ENCODE results near the gene PPP4C. TPM values are rescaled to one million over a fixed set of nuclear protein-coding genes. Genes with fewer than 3 reads are reported as not detected.
"Not testable (repeated sequence)": the region's sequence is repeated elsewhere in the genome, so short reads cannot be mapped to it uniquely, and the experiment has no call there.

Gene PPP4C
- total RNA-seq, 1 donor from 2014 or later = 90.5 TPM

- FAIRE-seq (no peak), DNase-seq (ENCODE audit: low spot score in 2 of 2) (peak; percentile 54 to 62)
Observed at GRCh38 chr16:30095166-30096078, 19.6 kb downstream of the PPP4C start.

- DNase-seq (ENCODE audit: low spot score in 2 of 2) (peak; percentile 99 to 100), FAIRE-seq (no peak)
Observed at GRCh38 chr16:30096105-30096861, 20.5 kb downstream of the PPP4C start, which contains the start of gene YPEL3. Gene YPEL3, minus strand, starts transcription at chr16:30096213. Its CDS starts 731 bp downstream, at chr16:30095482.

GRCh38 chr16:30096862-30097563 is 21.2 kb downstream of the PPP4C start:
- FAIRE-seq (no peak), DNase-seq (ENCODE audit: low spot score in 2 of 2) (no peak)

GRCh38 chr16:30104090-30104489 is 28.3 kb downstream of the PPP4C start:
- DNase-seq (ENCODE audit: low spot score in 2 of 2) (no peak), FAIRE-seq (no peak)

GRCh38 chr16:30104492-30104891 is 28.7 kb downstream of the PPP4C start:
- FAIRE-seq (no peak), DNase-seq (ENCODE audit: low spot score in 2 of 2) (no peak)

GRCh38 chr16:30108059-30108850 is 32.5 kb downstream of the PPP4C start:
- DNase-seq (ENCODE audit: low spot score in 2 of 2) = no peak
- FAIRE-seq = no peak

- DNase-seq (ENCODE audit: low spot score in 2 of 2) (no peak), FAIRE-seq (no peak)
Observed at GRCh38 chr16:30110661-30111060, 34.9 kb downstream of the PPP4C start.

- no peak for FAIRE-seq
- DNase-seq (ENCODE audit: low spot score in 2 of 2) = peak in 1 of 2 donors; percentile 73
Observed at GRCh38 chr16:30112197-30113030, 36.6 kb downstream of the PPP4C start.

GRCh38 chr16:30113031-30113710 is 37.4 kb downstream of the PPP4C start, which contains the start of gene GDPD3:
Gene GDPD3, minus strand, starts transcription at chr16:30113537. Its CDS starts 59 bp downstream, at chr16:30113478.
- FAIRE-seq = no peak
- no peak for DNase-seq (ENCODE audit: low spot score in 2 of 2)

GRCh38 chr16:30113711-30114333 is 38.0 kb downstream of the PPP4C start:
- FAIRE-seq = no peak
- DNase-seq (ENCODE audit: low spot score in 2 of 2) = no peak

- no peak for DNase-seq (ENCODE audit: low spot score in 2 of 2)
- FAIRE-seq = no peak
Observed at GRCh38 chr16:30114411-30114810, 38.6 kb downstream of the PPP4C start.

- not testable (repeated sequence) for DNase-seq (ENCODE audit: low spot score in 2 of 2); FAIRE-seq
Observed at GRCh38 chr16:30114833-30115232, 39.0 kb downstream of the PPP4C start.

- FAIRE-seq (no peak), DNase-seq (ENCODE audit: low spot score in 2 of 2) (no peak)
Observed at GRCh38 chr16:30115238-30115637, 39.4 kb downstream of the PPP4C start.

GRCh38 chr16:30116291-30117207 is 40.8 kb downstream of the PPP4C start:
- FAIRE-seq (no peak), DNase-seq (ENCODE audit: low spot score in 2 of 2) (no peak)

- FAIRE-seq (no peak), DNase-seq (ENCODE audit: low spot score in 2 of 2) (no peak)
Observed at GRCh38 chr16:30117768-30118167, 42.0 kb downstream of the PPP4C start.

- FAIRE-seq = no peak
- no peak for DNase-seq (ENCODE audit: low spot score in 2 of 2)
Observed at GRCh38 chr16:30119428-30119827, 43.6 kb downstream of the PPP4C start.

Measured in frontal cortex (tissue), 4 donors.